HG02970 (cell line): ENCODE results near the gene LCMT1.
"Not testable (repeated sequence)": the region's sequence is repeated elsewhere in the genome, so short reads cannot be mapped to it uniquely, and the experiment has no call there.

Experiments used
- ATAC-seq: cut with Tn5 transposase; IDR thresholded peaks from one replicate; pipeline ENCODE4 v1.9.1; 2021; ENCODE audit warnings: mild to moderate bottlenecking, moderate library complexity, moderate number of reproducible peaks; ENCODE audit not compliant: unreplicated experiment, low FRiP score

Gene LCMT1

GRCh38 chr16:25111403-25112166 is at the start of gene LCMT1:
Gene LCMT1 (plus strand): TSS chr16:25111742. CDS start chr16:25111884, 142 bp downstream.
- peak; percentile 91 for ATAC-seq

- ATAC-seq = no peak
These were observed 48.4 kb upstream of the LCMT1 start for GRCh38 chr16:25063102-25063501.

GRCh38 chr16:25063865-25064264 is 47.7 kb upstream of the LCMT1 start:
- ATAC-seq = no peak

GRCh38 chr16:25064281-25064680 is 47.3 kb upstream of the LCMT1 start:
- not testable (repeated sequence) for ATAC-seq

DNA sequence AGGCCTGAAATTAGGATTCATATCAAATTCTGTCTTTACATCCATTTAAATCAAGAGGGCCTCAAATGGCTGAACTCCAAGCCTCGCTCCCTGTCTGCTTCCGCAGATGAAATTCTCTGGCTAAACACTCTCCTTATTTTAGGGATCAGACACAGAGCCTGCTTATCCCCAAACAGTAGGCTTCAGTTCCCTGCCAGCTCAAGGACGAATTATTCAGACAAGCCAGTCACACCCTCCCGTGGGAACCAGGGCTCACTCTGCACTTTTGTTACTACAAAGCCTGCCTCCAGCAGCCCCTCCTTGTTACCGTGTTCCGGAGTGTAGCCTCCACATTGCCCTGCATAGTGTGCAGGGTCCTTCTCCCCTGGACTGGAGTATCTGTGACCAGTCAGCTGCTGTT is 46.6 kb upstream of the LCMT1 start:
- ATAC-seq = no peak

DNA sequence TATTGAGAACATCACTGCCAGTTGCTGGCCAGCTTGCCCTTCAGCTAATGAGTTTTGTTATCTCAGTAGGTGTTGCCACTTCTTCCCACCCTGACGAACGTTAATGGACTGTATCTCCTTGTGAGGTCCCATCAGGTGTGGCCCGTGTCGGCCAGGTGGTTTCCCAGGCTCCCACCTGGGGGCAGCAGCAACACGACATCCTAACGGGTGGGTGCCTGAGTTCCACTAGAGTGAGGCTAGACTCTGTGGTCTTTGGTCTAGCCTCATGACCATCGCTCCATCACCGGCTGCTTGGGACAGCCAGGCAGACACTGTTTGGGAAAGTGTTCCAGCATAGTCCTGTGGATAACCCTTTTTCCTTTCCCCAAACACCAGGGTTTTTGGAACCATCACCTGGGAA is 45.6 kb upstream of the LCMT1 start:
- no peak for ATAC-seq

- no peak for ATAC-seq
These were observed 45.2 kb upstream of the LCMT1 start for GRCh38 chr16:25066426-25066746.

GRCh38 chr16:25066747-25067631 is 44.6 kb upstream of the LCMT1 start:
- ATAC-seq = peak; percentile 85

DNA sequence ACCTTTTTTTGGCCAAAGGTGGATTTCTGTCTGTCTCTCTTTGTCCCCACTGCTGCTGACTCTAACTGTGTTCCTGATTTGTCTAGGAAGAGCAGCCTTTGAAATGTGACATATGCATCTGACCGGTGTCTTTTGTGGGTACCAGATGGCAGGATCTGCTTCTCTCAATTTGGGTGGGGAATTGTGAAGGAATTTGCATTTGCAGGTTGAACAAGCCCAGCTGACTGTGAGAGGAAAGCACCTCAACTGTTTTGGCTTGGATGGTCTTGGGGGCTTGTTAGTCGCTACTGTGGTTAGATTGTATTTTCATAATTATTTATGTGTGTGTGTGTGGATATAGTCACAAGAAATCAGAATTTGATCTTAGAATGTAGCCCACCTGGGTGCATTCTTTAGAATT is 37.7 kb upstream of the LCMT1 start:
- no peak for ATAC-seq

- no peak for ATAC-seq
These were observed 33.1 kb upstream of the LCMT1 start for GRCh38 chr16:25078386-25078978.

GRCh38 chr16:25079637-25080378 is 31.7 kb upstream of the LCMT1 start:
- ATAC-seq = no peak

- no peak for ATAC-seq
These were observed 31.0 kb upstream of the LCMT1 start for GRCh38 chr16:25080420-25081131.

- ATAC-seq = no peak
These were observed 29.8 kb upstream of the LCMT1 start for GRCh38 chr16:25081702-25082101.

- ATAC-seq = no peak
These were observed 28.5 kb upstream of the LCMT1 start for GRCh38 chr16:25083065-25083464.

- ATAC-seq = no peak
These were observed 27.8 kb upstream of the LCMT1 start for GRCh38 chr16:25083701-25084100.

DNA sequence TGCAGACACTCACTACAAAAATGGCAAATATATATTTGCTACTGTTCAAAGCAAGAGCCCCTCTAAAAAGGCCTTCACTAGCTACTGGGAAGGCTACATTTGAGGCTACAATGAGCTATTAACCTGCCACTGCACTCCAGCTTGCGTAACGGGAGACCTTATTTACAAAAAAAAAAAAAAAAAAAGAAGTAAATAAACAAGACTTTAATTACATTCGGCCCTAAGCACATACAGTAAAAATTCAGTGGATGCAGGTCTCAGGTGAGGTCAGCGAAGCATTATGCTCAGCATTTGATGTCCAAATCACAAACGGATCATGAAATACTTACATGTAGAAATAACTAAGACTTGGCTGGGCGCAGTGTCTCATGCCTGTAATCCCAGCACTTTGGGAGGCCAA is 26.7 kb upstream of the LCMT1 start:
- ATAC-seq = no peak

DNA sequence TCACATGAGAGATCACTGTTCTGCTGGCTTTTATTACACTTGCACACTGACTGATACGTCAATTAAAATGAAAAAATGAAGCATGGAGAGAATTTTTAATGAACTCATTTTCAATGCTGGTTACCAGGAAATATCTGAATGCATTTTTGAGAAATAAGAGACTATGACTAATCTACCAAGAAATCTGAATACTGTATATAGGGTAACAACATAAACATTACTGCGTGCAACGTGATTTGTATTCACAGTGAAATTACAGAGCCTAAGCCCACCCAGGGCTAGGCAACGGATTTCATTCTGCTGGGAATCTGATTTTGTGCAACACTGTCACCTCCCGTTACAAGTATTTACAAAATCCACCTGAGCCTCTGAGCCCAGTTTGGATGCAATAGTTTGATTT is 23.8 kb upstream of the LCMT1 start:
- no peak for ATAC-seq

DNA sequence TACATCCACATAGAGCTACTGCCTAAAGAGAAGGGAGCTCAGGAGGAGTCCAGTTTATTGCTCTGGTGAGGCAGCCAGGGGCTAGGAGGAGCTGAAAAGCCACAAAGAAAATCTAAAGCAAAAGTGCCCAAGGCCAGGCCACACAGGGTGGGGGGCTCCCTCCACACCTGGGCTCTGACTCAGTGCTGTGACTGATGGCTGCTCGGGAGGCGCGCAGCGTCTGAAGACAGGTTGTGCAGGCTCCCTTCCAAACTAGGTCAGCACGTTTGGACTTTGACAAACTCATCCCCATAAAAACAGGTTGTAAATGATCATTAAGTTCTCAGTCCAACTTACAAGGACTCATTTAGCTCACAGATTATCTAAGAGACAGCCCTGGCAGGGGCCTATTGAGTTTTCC is 22.2 kb upstream of the LCMT1 start:
- ATAC-seq = no peak

- no peak for ATAC-seq
These were observed 19.1 kb upstream of the LCMT1 start for GRCh38 chr16:25092441-25092840.
